Endothelial cell of umbilical vein (primary cell): Measurements from ENCODE around the gene HEPHL1. TPM values are rescaled to one million over a fixed set of nuclear protein-coding genes. Genes with fewer than 3 reads are reported as not detected.

ENCODE experiments used
- BruUV-seq: library from RNA; stranded (reverse); fragments of 400-500 nt; replicated peaks from 2 replicates; lab custom pipeline; 2021; lab: Mats Ljungman, UMichigan
- CTCF ChIA-PET: fragments of 300-600, 350-600 bp; sonication (Branson Sonifier 250); formaldehyde crosslinking; loops from one replicate; lab custom pipeline; 2021; ENCODE audit warnings: antibody characterized with exemption, inconsistent platforms; lab: Charles Lee
- POLR2A ChIA-PET: fragments of 300-600, 350-600 bp; sonication (Branson Sonifier 250); formaldehyde crosslinking; loops from one replicate; lab custom pipeline; 2021; ENCODE audit warnings: antibody characterized with exemption, inconsistent platforms; lab: Charles Lee
- DNase-seq: peaks from one replicate; pipeline ENCODE4 v3.0.0-alpha.2; 2011; ENCODE audit warnings: low read depth, low spot score
- FAIRE-seq: peaks from 2 replicates; lab custom pipeline; 2011; peaks lifted over from hg19 to GRCh38; lab: Jason Lieb, UNC
- H2AFZ ChIP-seq: 2 replicates; pipeline ENCODE4 v1.6.0; 2012; ENCODE audit warnings: low read depth, low read length, control low read depth, inconsistent platforms
- H3K27ac ChIP-seq: 2 replicates; pipeline ENCODE4 v1.5.1; 2011; ENCODE audit warnings: low read depth, mild to moderate bottlenecking, control low read depth, low read length, moderate library complexity; ENCODE audit not compliant: insufficient read depth
- H3K27me3 ChIP-seq, 2 experiments: 2 replicates each; pipeline versions ENCODE4 v1.6.0 to v1.6.1; 2011; ENCODE audit warnings: low read length in 2 of 2, mixed read lengths in 1 of 2; ENCODE audit not compliant: control insufficient read depth in 2 of 2, insufficient read depth in 2 of 2
- H3K36me3 ChIP-seq, 2 experiments: 2 replicates in 1 of 2; 3 replicates in 1 of 2; pipeline ENCODE4 v1.5.1; 2011; ENCODE audit warnings: low read length in 2 of 2, mild to moderate bottlenecking in 1 of 2, moderate library complexity in 1 of 2; ENCODE audit not compliant: control insufficient read depth in 2 of 2, insufficient read depth in 2 of 2; ENCODE audit errors: extremely low read depth in 1 of 2
- H3K4me1 ChIP-seq: 3 replicates; pipeline ENCODE4 v1.5.1; 2011; ENCODE audit warnings: mild to moderate bottlenecking, low read length; ENCODE audit not compliant: control insufficient read depth, insufficient read depth; ENCODE audit errors: extremely low read depth
- H3K4me2 ChIP-seq: 2 replicates; pipeline ENCODE4 v1.6.1; 2011; ENCODE audit warnings: low read length, control low read depth, mixed read lengths; ENCODE audit not compliant: insufficient read depth
- H3K4me3 ChIP-seq, 3 experiments: fragments of 200-600 bp in 1 of 3; sonication (generic), shearing (Covaris generic) in 1 of 3; replicated peaks in 1 of 3; 2 replicates each; pipeline ENCODE4 v1.5.1; 2011 to 2016; ENCODE audit warnings: control low read depth in 3 of 3, low read length in 3 of 3, mild to moderate bottlenecking in 2 of 3, inconsistent platforms in 1 of 3, low read depth in 1 of 3, moderate library complexity in 1 of 3; ENCODE audit not compliant: insufficient read depth in 1 of 3
- H3K79me2 ChIP-seq: 2 replicates; pipeline ENCODE4 v1.6.0; 2012; ENCODE audit warnings: low read length, inconsistent platforms; ENCODE audit not compliant: control insufficient read depth, insufficient read depth
- H3K9ac ChIP-seq: replicated peaks from 2 replicates; pipeline ENCODE3; 2011; ENCODE audit warnings: low read length, control low read depth; ENCODE audit not compliant: insufficient read depth; ENCODE audit errors: extremely low read depth
- H3K9me1 ChIP-seq: replicated peaks from 3 replicates; pipeline ENCODE4 v1.6.0; 2011; ENCODE audit warnings: mild to moderate bottlenecking, low read length; ENCODE audit not compliant: control insufficient read depth, insufficient read depth; ENCODE audit errors: extremely low read depth
- H3K9me3 ChIP-seq: replicated peaks from 2 replicates; pipeline ENCODE4 v1.5.1; 2012; ENCODE audit warnings: low read length, inconsistent platforms; ENCODE audit not compliant: control insufficient read depth, insufficient read depth
- H4K20me1 ChIP-seq: replicated peaks from 2 replicates; pipeline ENCODE3; 2011; ENCODE audit warnings: mild to moderate bottlenecking, low read length; ENCODE audit not compliant: control insufficient read depth, insufficient read depth; ENCODE audit errors: extremely low read depth
- CTCF ChIP-seq, 2 donors: IDR thresholded peaks; 1 replicate in 1 of 2; 2 replicates in 1 of 2; pipeline ENCODE4 v1.5.1; 2011; ENCODE audit warnings: low read length in 2 of 2, mild to moderate bottlenecking in 2 of 2, moderate library complexity in 2 of 2, control low read depth in 1 of 2, inconsistent platforms in 1 of 2, low read depth in 1 of 2; ENCODE audit not compliant: insufficient read depth in 1 of 2; ENCODE audit errors: extremely low read depth in 1 of 2
- EZH2 ChIP-seq: IDR thresholded peaks from 2 replicates; pipeline ENCODE4 v1.6.1; 2012; ENCODE audit warnings: borderline replicate concordance, low read depth, mild to moderate bottlenecking, moderate library complexity, low read length, inconsistent platforms; ENCODE audit not compliant: severe bottlenecking
- FOS ChIP-seq: IDR thresholded peaks from 2 replicates; pipeline ENCODE4 v1.6.1; 2011; ENCODE audit warnings: mild to moderate bottlenecking, low read length, moderate library complexity, borderline replicate concordance; ENCODE audit not compliant: insufficient read depth
- GATA2 ChIP-seq: IDR thresholded peaks from 2 replicates; pipeline ENCODE4 v1.7.0; 2011; ENCODE audit warnings: low read depth, mild to moderate bottlenecking, moderate library complexity, mixed read lengths, low read length; ENCODE audit not compliant: insufficient read length, insufficient read depth
- MYC ChIP-seq: IDR thresholded peaks from one replicate; pipeline ENCODE4 v1.6.1; 2011; ENCODE audit warnings: mild to moderate bottlenecking, low read depth, low read length
- POLR2AphosphoS5 ChIP-seq: IDR thresholded peaks from 2 replicates; pipeline ENCODE4 v1.6.1; 2012; ENCODE audit warnings: low read depth, mild to moderate bottlenecking, control low read depth, low read length, moderate library complexity; ENCODE audit not compliant: insufficient read depth
- dilution Hi-C: fragments of 300-500 bp; cut with MboI; formaldehyde crosslinking; loops from one replicate; pipeline ENCODE4 v1.15.0; 2019; ENCODE audit warnings: low sequenced_read_pairs; ENCODE audit not compliant: extremely low pct_ligation_motif_present
- intact Hi-C: fragments of 100-400 bp; cut with micrococcal nuclease; formaldehyde crosslinking; loops from one replicate; pipeline ENCODE4 v1.10.0; 2022
- polyA plus RNA-seq, 4 experiments: library from polyadenylated mRNA; depleted of rRNA in 3 of 4; stranded (reverse) in 3 of 4; unstranded in 1 of 4; fragments of >200 nt; gene quantifications; 2 replicates each; pipeline versions ENCODE4 v1.2.1 to v1.2.3, GENCODE V29; 2011 to 2012; ENCODE audit warnings: missing spikeins in 1 of 4
- total RNA-seq: library from RNA; stranded (reverse); gene quantifications from 2 replicates; pipeline ENCODE4 v1.2.3, GENCODE V29; 2021

Gene HEPHL1
- total and polyA plus RNA-seq, 2 donors (not counting 3 experiments of a cell fraction or from before 2014, with no cell fraction given), result not detected

GRCh38 chr11:94120946-94121345, 99.8 kb downstream of the HEPHL1 start:
- no peaks in the 10 kb centered on the region for H3K9me3 ChIP-seq
- dilution Hi-C loops (no loop called here), intact Hi-C loops (no loop called here)
- no peaks in the 10 kb centered on the region for H3K27me3 ChIP-seq
- no peaks in the 10 kb centered on the region for H3K9me1 ChIP-seq
- H3K4me2 ChIP-seq, result no peak overlapping the region
- no TSS peak for BruUV-seq
- H3K9ac ChIP-seq, result no peak overlapping the region
- ChIA-PET CTCF (no interaction called here), POLR2A (no interaction called here)
- FAIRE-seq, result no peak
- TF ChIP-seq EZH2 (no peak), MYC (no peak), FOS (no peak), CTCF (IDR thresholded peaks at IDR 0.05; ENCODE audit: extremely low read depth in 1 of 2, insufficient read depth in 1 of 2, low read depth in 1 of 2, low read length in 2 of 2) (no peak), GATA2 (no peak), POLR2AphosphoS5 (no peak)
- no peaks in the 10 kb centered on the region for H3K79me2 ChIP-seq
- no peaks in the 10 kb centered on the region for H3K36me3 ChIP-seq
- no peak overlapping the region for H3K4me3 ChIP-seq
- no peaks in the 10 kb centered on the region for H4K20me1 ChIP-seq
- no peak overlapping the region for H3K27ac ChIP-seq
- no peaks in the 10 kb centered on the region for H3K4me1 ChIP-seq
- H2AFZ ChIP-seq, result no peak overlapping the region
- no peak for DNase-seq
